HG02852 (cell line): ENCODE data around the gene TMEM182.

ENCODE experiments used
- ATAC-seq: cut with Tn5 transposase; IDR thresholded peaks from one replicate; pipeline ENCODE4 v1.9.1; 2021; ENCODE audit warnings: mild to moderate bottlenecking, moderate library complexity; ENCODE audit not compliant: unreplicated experiment

Gene TMEM182

DNA sequence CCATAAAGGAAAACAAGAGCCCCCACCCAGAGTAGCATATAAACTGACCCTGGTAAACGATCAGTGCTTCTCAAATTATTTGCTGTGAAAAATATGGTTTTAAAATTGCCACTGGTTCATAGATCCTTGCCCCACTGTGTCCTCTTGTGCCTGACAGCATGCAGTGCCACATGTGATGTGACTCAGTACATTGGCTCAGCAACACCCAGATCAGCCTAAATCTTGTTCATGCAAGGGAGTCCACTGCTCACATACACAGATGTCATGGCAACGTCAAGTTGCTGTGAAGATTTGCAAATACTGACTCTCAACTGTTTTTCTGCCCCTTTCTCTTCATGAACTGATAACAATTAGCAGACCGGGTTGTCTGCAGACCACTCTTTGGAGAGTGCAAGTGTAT lies 91.0 kb downstream of the TMEM182 start:
- no peak for ATAC-seq
